HG02943 (cell line): ENCODE data around the gene CYS1.
"Not testable (repeated sequence)": the region's sequence is repeated elsewhere in the genome, so short reads cannot be mapped to it uniquely, and the experiment has no call there.

Experiments used
- ATAC-seq: cut with Tn5 transposase; IDR thresholded peaks from one replicate; pipeline ENCODE4 v1.9.1; 2021; ENCODE audit warnings: mild to moderate bottlenecking, low read depth, moderate library complexity; ENCODE audit not compliant: unreplicated experiment

Gene CYS1

GRCh38 chr2:10016001-10016801 lies 64.0 kb downstream of the CYS1 start:
- no peak for ATAC-seq

- not testable (repeated sequence) for ATAC-seq
These were observed 64.7 kb downstream of the CYS1 start for GRCh38 chr2:10015376-10015989.

- ATAC-seq: no peak
These were observed 65.6 kb downstream of the CYS1 start for GRCh38 chr2:10014418-10015190.

GRCh38 chr2:10013651-10014417 lies 66.4 kb downstream of the CYS1 start:
- not testable (repeated sequence) for ATAC-seq

- ATAC-seq: no peak
These were observed 67.2 kb downstream of the CYS1 start for GRCh38 chr2:10012963-10013461.

- ATAC-seq: not testable (repeated sequence)
These were observed 67.7 kb downstream of the CYS1 start for GRCh38 chr2:10012366-10012962.

- not testable (repeated sequence) for ATAC-seq
These were observed 68.4 kb downstream of the CYS1 start for GRCh38 chr2:10011606-10012325.

GRCh38 chr2:10010861-10011605 lies 69.2 kb downstream of the CYS1 start:
- ATAC-seq: not testable (repeated sequence)

GRCh38 chr2:10009811-10010781 lies 70.1 kb downstream of the CYS1 start:
- ATAC-seq: no peak

- no peak for ATAC-seq
These were observed 70.9 kb downstream of the CYS1 start for GRCh38 chr2:10009271-10009810.

GRCh38 chr2:10008809-10009176 lies 71.4 kb downstream of the CYS1 start:
- no peak for ATAC-seq

GRCh38 chr2:10007921-10008808 lies 72.0 kb downstream of the CYS1 start:
- ATAC-seq: no peak

- ATAC-seq: no peak
These were observed 72.8 kb downstream of the CYS1 start for GRCh38 chr2:10007435-10007834.
